Suppressor macrophage treated with lipopolysaccharide for 4 hours (primary cell): ENCODE measurements around the gene MAP4K2.
"Not testable (repeated sequence)": the region's sequence is repeated elsewhere in the genome, so short reads cannot be mapped to it uniquely, and the experiment has no call there.

Source experiments
- DNase-seq: peaks from one replicate; pipeline ENCODE4 v3.0.0-alpha.2; 2020

The MAP4K2 gene

DNA sequence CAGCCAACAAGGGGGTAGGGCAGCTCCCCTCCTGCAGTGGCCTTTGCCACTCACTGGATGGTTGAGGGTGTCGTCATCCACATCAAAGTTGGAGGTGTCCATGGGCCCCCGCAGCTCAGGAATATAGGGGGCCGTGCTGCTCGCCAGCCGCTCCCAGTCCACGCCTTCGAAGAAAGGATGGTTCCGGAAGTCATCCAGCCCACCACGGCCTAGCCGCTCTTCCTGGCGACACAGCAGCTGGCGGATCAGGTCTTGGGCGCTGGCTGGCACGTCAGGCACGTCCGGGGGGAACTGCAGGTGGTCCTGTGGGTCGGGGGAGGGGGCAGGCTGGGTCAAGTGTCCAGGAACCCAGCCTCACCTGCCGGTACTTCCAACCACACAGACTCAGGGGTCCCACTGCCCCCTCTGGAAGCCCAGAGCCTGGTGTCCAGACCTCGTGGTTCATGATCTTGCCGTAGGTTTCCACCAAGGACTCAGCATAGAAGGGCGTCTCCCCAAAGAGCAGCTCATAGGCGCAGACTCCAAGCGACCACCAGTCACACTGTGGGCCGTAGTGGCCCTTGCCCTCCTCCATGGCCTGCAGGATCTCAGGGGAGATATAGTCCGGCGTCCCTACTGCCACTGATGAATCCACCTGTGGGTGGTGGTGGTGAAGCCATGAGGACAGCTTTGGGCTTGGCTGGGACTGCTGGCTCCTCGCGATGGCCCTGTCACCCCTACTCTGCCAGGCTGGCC is 35.8 kb upstream of the MAP4K2 start:
- DNase-seq, result no peak

DNA sequence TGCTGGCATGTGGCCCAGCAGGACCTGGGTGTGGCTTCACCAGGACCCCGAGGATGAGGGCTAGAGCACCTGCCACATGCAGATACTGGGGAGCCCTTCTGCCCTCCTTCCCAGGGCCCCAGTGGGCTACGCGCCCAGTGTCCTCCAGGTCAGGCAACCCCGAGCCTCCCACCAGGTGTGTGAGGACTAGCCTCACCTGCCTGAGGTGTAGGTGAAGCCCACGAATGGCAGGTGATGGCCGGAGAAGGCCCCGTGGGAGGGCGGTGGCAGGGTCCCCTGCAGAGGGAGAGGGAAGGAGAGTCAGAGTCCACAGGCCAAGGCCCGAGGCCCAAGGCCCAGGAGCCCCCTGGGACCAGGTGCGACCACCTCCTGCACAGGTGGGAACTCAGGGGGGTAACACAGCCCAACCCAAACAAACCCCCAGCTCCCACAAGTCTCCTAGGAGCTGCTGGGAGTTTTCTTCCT is 34.9 kb upstream of the MAP4K2 start:
- no peak for DNase-seq

DNA sequence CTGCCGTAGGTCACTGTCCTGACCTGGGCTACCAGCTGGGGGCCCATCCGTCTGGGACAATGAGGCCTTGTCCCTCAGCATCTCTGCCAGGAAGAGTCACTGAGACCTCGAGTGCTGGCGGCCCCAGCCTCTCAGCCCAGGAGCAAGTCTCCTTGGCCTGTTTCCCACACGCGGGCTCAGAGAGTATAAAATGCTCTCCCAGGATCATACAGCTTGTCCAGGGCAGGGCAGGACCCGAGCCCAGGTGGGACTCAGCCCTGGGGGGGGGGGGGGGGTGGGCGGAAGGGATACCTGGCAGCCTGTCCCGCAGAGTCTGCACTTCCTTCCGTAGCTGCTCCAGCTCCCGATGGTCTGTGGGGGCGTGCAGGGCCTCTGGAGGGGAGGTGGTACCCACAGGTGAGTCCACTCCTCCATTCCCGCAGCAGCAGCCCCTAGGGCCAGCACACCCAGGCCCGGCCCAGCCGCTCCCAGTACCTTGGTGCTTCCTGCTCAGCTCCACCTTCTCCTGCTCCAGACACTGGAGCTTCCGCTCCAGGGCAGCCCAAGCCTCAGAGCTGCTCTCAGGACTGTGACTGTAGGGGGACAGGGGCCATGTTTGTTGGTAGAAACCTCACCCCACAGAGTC is 33.5 kb upstream of the MAP4K2 start:
- DNase-seq, result no peak

DNA sequence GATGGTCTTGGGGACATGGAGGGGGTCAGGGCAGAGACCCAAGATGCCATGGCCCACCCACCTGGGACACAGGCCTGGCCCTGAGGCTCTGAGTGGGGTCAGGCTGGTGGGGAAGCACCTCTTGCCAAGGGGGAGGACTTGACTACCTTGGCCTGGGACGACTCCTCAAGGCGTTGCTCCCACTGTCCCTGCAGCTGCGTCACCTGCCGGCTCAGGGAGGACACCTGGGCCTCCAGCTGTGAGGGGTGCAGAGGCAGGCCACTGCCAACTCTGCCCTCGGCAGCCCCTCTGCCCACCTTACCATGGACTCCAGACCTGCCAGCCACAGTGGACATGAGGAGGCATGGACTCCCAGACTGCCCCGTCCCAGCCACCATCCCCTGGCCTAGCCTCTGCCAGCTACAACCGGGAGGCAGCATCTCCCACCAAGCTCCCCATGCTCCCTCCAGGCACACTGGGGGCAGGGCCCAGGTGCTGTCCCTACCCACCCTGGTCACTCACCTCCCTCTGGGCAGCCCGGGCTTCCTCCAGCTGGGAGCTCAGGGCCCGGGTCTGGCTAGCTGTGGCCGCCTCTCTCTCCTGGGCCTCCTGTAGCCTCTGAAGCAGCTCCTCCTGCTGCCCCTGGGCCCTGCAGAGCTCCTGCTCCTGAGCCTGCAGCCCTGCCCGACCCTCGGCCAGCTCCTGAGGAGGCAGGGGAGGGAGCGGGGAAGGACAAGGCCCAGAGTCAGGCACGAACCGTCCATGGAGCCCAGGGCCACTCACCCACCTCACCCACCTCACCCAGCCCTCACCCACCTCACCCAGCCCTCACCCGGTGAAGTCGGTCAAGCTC is 32.8 kb upstream of the MAP4K2 start:
- no peak for DNase-seq

DNA sequence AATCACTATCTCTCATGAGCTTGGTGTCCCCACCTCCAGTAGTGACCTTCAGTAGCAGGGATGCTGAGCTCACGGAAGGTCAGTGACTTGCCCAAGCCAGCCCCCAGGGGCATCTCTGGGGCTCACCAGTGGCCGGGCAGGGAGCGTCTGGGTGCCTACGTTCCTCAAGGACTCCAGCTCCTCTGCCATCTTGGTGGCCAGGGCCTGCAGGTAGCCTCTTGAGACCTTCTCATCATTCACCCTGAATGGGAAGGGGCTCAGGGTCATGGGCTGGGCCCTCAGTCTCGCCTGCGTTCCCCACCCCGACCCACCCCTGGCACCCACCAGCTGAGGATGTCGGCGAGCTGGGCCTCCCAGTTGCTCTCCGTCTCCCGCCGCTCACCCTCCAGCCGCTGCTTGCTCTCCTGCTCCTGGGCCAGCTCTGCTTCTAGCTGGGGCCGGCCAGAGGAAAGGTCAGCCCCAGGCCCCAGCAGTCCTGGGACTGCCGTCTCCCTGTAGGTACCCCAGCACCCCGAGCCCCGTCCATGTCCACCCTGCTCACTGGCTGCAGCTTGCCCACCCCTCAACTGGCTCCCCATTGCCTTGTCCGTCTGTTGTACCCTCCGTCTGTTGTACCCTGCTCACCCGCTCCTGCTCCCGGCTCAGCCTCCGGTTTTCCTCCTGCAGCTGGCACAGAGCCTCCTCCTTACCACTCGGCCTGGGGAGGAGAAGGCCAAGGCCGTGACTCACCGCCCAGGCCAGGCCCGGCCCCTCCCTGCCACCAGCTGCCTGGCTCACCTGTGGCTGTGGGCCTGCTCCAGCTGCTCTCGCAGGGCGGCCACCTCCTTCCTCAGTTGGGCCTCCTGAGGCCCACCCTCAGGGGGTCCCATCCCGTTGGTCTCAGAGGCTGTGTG is 32.0 kb upstream of the MAP4K2 start:
- no peak for DNase-seq

DNA sequence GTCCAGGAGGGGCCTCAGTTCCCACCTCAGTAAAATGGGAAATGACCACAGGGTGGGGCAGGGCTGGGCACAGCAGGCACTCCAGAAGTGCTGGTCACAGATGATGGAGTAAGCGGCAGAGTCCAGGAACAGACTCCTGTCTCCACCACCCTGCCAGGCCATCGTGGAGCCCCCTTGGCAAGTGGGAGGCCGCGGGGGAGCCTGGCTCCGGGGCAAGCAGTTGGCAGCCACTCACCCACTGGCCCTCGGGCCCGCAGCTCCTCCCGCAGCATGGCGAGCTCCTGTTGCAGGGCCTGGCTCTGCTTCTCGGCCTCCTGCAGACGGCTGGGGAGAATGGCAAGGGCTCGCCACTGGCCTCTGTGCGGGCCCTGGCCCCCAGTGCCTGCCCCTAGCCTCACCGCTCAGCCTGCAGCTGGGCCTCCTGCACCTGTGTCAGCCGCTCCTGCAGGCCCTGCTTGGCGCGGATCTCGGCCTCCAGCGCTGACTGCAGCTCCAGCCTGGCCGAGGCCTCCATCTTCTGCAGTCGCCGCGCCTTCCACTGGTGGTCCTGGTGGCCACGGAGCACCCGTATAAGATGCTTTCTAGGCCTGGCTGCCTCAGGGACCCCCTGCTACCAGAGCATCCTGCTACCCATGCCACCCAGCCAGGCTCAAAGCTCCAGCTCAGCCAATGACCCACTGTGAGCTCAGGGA is 31.2 kb upstream of the MAP4K2 start:
- DNase-seq, result no peak

DNA sequence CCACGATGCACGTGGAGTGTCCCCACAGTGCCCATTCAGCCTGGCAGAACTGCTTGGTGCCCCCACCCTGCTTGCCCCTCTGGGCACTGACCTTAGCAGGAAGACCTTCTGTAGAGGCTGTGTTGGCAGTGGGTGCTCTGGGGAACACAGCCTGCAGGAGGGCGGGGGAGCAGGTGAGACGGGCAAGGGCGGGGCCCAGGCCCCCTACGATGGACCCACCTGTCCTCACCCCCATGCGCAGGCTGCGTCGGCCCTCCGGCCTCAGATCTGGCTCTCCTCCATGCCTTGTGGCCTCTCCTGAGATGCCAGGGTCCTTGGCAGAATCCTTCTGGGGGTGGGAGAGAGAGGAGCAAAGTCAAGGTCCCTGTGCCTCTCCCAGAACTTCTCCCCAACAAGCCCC is 30.5 kb upstream of the MAP4K2 start:
- no peak for DNase-seq

DNA sequence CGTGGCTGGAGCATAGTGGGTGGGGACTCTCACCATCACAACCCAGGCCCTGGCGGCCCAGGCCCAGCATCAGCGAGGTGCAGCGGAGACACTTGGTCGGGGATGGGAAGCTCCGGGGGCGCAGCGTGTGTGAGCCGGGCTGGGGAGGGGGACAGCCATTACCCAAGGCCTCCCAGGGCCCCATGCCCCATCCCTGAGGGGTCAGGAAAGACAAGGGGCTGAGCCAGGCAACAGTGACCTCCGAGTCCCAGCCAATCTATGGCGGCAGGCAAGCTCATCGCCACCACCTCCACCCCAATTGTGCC is 30.1 kb upstream of the MAP4K2 start:
- no peak for DNase-seq

DNA sequence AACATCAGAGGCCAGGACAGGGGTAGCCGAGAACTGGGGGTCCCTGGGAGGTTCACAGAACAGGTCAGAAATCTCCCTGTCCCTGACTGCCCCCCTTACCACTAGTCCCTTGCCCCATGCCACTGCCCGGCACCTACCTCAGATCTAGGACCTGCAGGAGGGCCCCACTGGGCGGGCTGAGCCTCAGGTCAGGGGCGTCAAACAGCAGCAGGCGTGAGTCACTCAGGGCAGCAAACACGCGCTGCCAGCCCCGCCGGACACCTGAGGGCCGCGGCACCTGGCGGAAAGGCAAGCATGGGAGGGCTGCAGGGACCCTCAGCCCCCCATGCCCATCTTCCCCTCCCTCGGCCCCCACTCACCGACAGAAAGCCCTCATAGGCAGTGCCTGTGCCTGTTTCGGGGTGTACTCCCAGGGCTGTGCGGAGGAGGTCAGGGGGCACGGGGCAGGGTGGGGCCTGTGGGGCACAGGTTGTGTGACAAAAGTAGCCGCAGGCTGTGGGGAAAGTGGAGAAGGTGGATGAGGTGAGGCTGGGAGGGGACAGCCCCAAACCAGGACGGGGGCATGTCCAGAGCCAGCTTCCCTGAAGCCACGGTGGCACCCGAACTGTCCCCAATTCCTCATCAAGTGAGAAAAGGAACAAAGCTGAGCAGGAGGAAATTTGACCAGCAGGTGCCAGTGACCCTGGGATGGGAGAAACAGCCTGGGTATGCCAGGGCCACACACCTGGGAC is 29.6 kb upstream of the MAP4K2 start:
- no peak for DNase-seq

DNA sequence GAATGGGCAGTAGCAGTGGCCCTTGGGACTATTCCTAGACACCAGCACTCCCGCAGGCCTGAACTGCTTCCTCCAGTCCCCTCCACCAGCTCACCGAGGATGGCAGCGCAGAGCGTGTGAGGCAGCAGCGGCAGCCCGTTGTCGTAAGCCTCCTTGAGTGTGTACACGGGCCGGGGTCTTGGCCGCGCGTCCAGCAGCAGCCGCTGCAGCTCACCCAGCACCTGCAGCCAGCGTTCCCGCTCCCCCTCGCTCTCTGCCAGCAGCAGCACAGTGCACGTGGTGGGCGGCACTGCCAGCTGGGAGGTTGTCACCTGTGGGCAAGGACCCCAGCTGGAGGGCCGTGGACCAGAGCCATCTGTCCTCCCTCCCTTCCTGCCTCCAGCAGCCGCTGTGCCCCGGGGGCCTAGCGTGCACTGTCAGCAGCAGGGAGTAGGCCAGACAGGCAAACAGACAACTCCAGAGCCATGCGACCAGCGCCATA is 28.4 kb upstream of the MAP4K2 start:
- DNase-seq, result no peak

DNA sequence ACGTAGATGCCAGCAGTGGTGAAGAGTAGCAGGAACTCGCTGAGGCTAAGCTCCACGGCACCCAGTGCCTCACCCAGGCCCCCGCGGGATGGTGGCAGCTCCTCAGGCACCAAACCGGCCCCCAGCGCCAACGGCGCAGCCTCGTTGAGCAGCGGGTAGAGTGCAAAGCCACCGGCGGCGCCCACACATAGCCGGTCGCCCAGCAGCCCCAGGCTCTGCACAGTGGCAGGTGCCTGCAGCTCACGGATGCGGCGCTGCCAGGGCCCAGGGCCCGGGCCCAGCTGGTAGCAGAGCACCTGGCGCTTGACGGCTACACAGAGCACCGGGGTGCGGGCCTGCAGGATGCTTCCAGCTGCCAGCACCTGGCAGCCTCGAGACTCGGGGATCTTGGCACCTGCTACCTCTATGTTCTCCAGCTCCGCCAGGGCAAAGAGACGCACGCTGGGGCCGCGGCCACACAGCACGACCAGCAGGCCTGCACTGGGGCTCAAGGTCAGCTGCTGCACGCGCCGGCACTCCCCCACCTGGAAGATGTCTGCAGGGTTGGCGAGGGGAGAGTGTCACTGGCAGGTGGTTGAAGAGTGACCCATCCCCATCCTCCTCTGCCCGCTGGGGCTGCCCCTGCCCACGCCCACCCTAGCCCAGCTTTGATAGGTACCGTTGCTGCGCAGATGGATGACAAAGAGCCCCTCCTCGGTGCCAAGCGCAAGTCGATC is 26.7 kb upstream of the MAP4K2 start:
- DNase-seq, result no peak

DNA sequence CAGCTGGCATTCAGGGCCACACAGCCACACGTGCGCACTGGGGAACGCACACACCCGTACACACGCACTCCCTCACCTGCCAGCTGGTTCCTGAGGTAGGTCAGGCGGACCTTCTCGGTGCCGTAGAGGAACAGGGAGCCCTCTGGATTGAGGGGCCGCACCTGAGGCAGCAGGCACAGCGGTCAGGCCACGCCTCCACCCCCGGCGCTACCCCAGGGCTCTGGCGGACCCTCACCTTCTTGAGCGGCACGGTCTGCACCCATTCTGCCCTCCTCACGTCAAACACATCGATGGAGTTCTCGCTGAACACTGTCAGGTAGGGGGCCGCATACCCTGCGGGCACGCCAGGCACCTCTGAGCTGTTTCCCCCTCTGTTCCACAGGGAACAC is 24.4 kb upstream of the MAP4K2 start:
- DNase-seq, result no peak

DNA sequence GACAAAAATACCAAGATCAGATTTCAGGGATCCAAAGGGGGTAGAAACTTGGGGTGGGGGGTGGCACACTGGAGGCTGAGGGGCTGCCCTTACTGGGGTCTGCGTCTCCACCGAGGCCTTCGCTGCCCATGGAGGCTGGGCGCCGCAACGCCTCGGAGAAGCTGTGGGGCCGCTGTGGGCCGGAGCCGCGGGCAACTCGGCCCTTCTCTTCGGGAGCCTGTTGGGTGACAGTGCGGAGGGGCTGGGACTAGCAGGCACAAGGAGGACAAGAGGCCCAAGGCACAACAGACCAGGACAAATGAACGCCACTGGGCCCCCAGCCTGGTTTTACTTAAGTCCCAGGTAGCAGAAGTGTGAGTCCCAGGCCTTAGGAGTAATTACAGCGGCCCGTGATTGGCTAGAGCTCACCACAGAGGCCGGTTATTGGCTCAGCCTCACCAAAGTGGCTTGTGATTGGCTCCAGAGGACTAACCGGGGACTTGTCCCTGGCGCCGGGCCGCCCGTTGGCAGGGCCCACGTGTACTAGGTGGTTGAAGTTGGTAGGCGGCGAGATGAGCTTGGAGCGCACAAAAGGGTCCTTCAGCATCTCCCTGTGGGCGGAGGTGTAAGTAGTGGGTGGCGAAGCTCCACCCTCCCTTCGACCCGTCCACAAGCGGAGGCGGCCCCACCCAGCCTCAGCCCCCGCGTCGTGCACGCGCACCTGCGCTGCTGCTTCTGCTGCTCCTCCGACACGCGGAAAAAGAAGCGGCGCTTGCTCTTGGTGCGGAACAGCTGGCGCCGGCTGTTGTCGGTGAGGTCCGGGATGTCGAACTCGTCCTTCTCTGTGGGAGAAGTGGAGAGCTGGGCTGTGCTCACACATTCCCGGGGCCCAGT is 23.8 kb upstream of the MAP4K2 start:
- no peak for DNase-seq

DNA sequence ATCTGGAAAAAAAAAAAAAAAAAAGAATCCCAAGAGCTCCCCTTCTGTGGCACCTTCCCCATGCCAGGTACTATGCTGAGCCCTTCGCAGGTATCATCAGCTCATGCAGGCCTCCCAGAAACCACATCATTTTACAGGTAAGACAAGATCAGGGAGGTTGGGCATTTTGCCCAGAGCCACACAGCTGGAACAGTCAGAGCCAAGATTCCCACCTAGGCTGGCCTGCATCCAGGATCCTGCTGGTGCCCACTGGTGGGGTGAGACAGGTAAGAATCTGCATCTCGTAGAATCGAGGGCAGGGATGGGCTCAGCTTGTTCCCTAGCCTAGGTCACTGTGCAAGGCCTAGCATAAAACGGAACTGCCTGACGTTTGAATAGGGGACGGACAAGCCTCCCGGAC is 23.0 kb upstream of the MAP4K2 start:
- no peak for DNase-seq

DNA sequence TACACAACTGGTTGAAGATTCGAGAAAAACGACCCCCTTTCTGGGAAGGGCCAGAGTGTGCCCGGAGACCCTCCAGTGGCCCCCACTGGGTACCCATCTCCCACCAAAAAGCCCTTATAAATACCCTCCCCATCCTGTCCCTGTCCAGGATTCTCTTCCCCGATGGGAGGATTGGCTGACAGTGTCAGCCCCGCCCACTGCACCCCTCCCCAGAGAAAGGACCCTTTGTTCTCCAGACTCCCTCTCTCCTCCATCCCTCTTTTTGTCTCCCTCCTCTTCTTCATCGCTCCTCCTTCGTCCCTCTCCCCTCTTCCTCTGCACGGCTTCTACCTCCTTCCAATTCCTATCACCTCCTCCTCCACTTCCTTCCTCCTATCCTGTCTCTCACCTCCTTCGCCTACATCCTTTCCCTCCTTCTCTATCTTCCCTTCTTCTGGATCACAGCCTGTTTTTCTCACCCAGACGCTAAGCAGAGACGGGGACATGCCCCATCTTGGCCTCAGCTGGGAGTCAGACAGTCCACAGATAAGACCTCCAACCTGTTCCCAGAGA is 20.6 kb upstream of the MAP4K2 start:
- no peak for DNase-seq

DNA sequence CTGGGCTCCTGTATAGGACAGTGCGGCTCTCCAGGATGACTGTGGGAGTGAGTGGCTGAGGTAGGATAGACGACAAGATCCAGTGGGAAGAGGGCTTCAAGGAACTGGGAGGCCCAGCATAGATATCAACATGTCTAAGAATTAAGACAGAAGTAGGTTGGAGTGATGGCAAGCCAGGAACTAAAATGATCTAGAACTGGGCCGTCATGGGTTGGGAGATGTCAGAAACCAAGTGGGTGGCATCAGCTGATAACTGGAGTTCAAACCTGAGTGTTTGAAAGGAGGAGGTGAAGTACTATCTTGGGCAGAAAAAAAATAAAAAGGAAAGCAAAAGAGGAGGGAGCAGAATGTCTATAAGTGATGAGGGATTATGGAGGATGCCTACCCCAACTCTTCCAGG is 14.5 kb upstream of the MAP4K2 start:
- no peak for DNase-seq

DNA sequence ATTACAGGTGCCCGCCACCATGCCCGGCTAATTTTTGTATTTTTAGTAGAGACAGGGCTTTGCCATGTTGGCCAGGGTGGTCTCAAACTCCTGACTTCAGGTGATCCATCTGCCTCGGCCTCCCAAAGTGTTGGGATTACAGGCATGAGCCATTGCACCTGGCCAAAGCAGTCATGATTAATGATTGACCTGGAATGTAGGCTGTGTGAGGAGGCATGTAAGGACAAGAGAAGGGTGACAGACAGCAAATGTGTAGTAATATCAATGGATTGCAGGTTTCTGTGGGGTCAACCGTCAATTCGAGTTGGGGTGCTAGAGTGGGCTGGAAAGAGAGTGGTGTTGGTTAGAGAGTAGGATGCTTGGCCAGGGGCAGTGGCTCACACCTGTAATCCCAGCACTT is 12.4 kb upstream of the MAP4K2 start:
- DNase-seq, result not testable (repeated sequence)

DNA sequence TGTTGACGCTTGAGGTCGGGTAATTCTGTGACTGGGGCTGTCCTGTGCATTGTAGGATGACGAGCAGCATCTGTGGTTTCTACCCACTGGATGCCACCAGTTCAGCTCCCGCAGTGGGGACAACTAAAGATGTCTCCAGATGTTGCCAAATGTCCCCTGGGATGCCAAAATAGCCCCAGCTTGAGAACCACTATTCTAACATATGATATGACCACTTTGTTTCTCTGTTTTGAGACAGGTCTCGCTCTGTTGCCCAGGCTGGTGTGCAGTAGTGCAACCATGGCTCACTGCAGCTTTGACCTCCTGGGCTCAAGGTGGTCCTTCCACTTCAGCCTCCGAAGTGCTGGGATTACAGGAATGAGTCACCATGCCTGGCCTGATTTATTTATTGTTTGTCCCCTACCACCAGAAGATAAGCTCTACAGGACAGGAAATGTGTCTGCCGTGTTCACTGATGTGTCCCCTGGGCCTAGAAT is 11.7 kb upstream of the MAP4K2 start:
- no peak for DNase-seq

DNA sequence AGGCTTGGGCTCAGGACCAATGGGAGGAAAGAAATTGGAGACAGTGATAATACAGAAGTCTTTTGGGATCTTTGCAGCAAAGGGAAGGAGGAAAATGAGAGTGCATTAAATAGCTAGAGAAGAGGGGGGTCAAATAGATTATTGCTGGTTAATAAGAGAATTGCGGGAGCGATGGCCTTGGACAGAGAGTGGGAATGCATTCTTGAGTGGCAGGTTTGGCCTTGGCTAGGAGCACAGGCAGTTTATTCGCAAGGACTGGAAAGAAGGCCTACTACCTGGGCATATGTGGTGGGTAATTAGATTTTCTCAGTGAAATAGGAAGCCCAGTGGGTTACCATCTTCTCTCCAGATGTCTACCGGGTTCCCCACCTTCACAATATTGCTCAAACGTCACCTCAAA is 10.8 kb upstream of the MAP4K2 start:
- DNase-seq, result no peak
